H7 (cell line): ENCODE data around the gene KIRREL2. TPM values are rescaled to one million over a fixed set of nuclear protein-coding genes. Genes with fewer than 3 reads are reported as not detected.

ENCODE experiments used
- DNase-seq: peaks from one replicate; pipeline ENCODE4 v3.0.0; 2012
- H3K27me3 ChIP-seq: 2 replicates; pipeline ENCODE4 v1.6.0; 2011; ENCODE audit warnings: mild to moderate bottlenecking, low read length; ENCODE audit not compliant: control insufficient read depth, insufficient read depth
- H3K36me3 ChIP-seq: replicated peaks from 2 replicates; pipeline ENCODE4 v1.5.1; 2011; ENCODE audit warnings: low read length; ENCODE audit not compliant: control insufficient read depth, insufficient read depth
- H3K4me3 ChIP-seq: 2 replicates; pipeline ENCODE4 v1.5.1; 2011; ENCODE audit warnings: low read depth, mild to moderate bottlenecking, control low read depth, low read length, moderate library complexity; ENCODE audit not compliant: insufficient read depth
- total RNA-seq: library from RNA; depleted of rRNA; stranded (reverse); fragments of >200 nt; shearing (Covaris generic); gene quantifications from 2 replicates; pipeline ENCODE4 v1.2.3, GENCODE V29; 2014; rRNA removed

The KIRREL2 gene
- 0.55 and 0.92 TPM in 2 replicates for total RNA-seq

- DNase-seq, result peak; percentile 95
- Histone ChIP-seq H3K36me3 (no peaks in the 10 kb centered on the region), H3K27me3 (peaks cover 78% of the 10 kb centered on the region), H3K4me3 (peak within 1 kb of the TSS; percentile 61)
Observed at GRCh38 chr19:35856546-35857149, at the start of gene KIRREL2. KIRREL2 (plus strand) TSS chr19:35856911; CDS start chr19:35857120, 209 bp downstream.

- no peak for DNase-seq
- Histone ChIP-seq H3K4me3 (no peak overlapping the region), H3K27me3 (no peaks in the 10 kb centered on the region; the same call in 1 of the 2 replicates)
Observed at GRCh38 chr19:35807633-35808032, 49.1 kb upstream of the KIRREL2 start.

GRCh38 chr19:35811317-35812219 lies 45.1 kb upstream of the KIRREL2 start:
- Histone ChIP-seq H3K4me3 (no peak overlapping the region), H3K36me3 (no peaks in the 10 kb centered on the region), H3K27me3 (no peaks in the 10 kb centered on the region; the same call in 1 of the 2 replicates)
- peak; percentile 49 for DNase-seq

More at GRCh38 chr19:35807633-35808032, 49.1 kb upstream of the KIRREL2 start:
- no peaks in the 10 kb centered on the region for H3K36me3 ChIP-seq

DNA sequence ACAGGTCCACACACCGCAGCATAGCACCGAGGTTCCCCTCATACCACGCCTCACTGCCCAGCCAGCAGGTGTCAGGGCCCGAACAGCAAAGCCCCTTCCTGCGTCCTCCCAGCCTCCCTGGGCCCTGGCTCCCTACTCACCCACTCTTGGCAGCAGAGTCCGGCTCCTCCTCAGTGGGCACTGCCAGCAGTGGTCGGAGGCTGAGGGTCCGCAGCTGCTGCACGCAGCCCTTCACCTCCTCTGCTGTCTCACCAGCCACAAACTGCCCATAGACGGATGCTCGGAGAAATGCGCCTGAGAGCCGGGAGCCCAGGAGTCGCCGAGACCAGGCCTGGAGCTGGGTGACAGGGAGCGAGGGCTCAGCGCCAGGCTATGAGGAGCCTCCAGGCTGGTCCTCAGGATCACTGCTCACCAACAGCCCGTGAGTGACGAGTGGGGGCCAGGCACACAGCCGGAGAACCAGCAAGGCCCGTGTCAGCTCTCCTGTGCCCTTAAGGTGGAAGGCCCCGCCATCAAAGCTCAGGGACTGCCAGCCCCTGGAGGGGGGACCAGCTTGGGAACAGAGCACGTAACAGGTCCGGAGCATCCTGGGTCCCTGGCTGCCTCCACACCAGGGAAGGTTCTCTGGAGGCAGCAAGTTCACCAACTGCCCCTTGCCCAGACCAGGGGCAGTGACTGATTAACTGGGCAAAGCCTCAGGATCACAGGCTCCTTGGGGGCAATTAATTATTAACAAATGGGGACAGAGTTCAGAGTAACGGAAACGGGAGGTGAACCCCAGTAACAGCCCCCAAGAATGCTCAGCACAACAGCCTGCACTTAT lies 44.3 kb upstream of the KIRREL2 start, which contains the start of gene PRODH2:
Gene PRODH2 (minus strand): TSS at position 626 of the 823 bp plus-strand sequence. CDS start 40 bp downstream, at position 586.
- Histone ChIP-seq H3K36me3 (no peaks in the 10 kb centered on the region), H3K4me3 (no peak within 1 kb of the TSS), H3K27me3 (no peaks in the 10 kb centered on the region; the same call in 1 of the 2 replicates)
- DNase-seq, result no peak

DNA sequence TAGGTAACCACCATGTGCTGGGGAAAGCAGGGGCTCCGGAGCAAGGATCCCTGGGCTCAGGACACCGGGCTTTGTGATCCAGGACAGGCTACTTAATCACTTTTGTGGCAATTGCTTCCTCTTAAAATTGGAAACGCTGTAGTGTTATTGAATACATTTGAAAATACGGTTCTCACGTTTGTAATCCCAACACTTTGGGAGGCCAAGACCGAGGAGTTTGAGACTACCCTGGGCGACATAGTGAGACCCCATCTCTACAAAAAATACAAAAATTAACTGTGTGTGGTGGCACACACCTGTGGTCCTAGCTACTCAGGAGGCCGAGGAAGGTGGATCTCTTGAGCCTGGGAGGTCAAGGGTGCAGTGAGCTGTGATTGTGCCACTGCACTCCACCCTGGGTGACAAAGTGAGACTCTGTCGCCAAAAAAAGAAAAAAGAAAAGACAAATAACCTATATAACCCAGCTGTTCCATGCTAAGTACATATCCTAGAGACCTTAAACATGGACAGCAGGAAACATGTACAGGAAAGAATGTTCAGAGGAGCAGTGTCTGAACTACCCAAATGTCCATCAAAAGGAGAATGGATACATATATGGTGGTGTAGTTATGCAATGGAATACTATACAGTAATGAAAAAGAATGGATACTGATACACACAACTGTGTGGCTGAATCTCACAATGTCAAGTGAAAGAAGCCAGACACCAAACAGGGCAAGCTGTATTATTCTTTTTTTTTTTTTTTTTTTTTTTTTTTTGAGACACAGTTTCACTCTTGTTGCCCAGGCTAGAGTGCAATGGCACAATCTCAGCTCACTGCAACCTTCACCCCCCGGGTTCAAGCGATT lies 43.4 kb upstream of the KIRREL2 start:
- DNase-seq, result no peak
- no peak overlapping the region for H3K4me3 ChIP-seq
- H3K36me3 ChIP-seq, result no peaks in the 10 kb centered on the region
- H3K27me3 ChIP-seq, result no peaks in the 10 kb centered on the region; the same call in 1 of the 2 replicates

DNA sequence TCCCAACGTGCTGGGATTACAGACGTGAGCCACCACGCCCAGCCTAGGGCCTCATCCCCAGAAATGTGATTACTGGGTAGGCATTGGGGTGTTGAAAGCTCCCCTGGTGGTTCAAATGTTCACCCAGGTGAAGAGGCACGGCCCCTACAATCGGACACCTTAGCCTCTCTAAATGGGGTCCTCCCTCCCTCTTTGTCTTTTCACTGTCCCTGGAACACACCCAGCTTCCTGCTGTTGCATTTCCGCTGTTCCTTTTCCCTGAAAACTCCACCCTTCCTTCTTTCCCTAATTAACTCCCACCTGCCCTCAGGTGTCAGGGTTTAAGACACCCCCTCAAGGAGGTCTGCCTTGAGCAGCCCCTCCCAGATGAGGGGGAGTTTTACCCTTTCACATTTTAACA lies 40.4 kb upstream of the KIRREL2 start:
- DNase-seq, result peak; percentile 52
- Histone ChIP-seq H3K4me3 (no peak overlapping the region), H3K36me3 (no peaks in the 10 kb centered on the region), H3K27me3 (no peaks in the 10 kb centered on the region; the same call in 1 of the 2 replicates)

DNA sequence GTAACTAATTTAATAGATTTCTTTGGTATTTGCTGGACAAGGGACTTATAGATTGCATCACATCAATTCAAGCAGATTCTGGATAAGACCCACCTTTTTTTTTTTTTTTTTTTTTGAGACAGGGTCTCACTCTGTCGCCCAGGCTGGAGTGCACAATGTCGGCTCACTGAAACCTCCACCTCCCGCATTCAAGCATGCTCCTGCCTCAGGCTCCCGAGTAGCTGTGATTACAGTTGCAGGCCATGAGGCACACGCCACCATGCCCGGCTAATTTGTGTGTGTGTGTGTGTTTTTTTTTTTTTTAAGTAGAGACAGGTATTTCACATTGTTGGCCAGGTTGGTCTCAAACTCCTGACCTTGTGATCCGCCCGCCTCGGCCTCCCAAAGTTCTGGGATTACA lies 39.9 kb upstream of the KIRREL2 start:
- Histone ChIP-seq H3K4me3 (no peak overlapping the region), H3K27me3 (no peaks in the 10 kb centered on the region; the same call in 1 of the 2 replicates), H3K36me3 (no peaks in the 10 kb centered on the region)
- DNase-seq, result no peak

- Histone ChIP-seq H3K36me3 (no peaks in the 10 kb centered on the region), H3K4me3 (no peak overlapping the region), H3K27me3 (no peaks in the 10 kb centered on the region)
- DNase-seq, result no peak
Observed at GRCh38 chr19:35818445-35818844, 38.3 kb upstream of the KIRREL2 start.

DNA sequence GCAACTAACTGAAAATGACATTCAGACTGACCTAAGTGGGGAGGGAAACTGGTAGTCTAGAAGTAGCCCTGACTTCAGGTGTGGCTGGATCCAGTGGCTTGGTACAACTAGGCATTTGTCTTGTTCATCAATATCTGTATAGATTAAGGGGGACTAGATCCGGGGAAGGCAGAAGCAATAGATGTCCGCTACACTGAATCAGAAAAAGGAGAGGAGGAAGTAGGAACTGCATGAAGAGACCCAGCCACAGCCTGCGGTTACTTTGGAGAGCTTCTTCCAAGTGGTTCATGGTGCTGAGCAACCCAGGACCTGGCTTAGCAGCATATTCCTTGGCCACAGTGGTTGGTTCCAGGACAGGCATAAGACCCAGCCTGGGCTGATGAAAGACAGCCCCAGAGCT lies 34.1 kb upstream of the KIRREL2 start:
- H3K36me3 ChIP-seq, result no peaks in the 10 kb centered on the region
- DNase-seq, result no peak
- H3K4me3 ChIP-seq, result no peak overlapping the region
- peaks cover 2% of the 10 kb centered on the region; the same call in 1 of the 2 replicates for H3K27me3 ChIP-seq

- Histone ChIP-seq H3K36me3 (no peaks in the 10 kb centered on the region), H3K4me3 (no peak overlapping the region), H3K27me3 (peaks cover 2% of the 10 kb centered on the region; the same call in 1 of the 2 replicates)
- DNase-seq, result no peak
Observed at GRCh38 chr19:35824150-35824549, 32.6 kb upstream of the KIRREL2 start.

GRCh38 chr19:35828692-35829301 lies 27.9 kb upstream of the KIRREL2 start:
- Histone ChIP-seq H3K27me3 (peaks cover 8% of the 10 kb centered on the region; the same call in 1 of the 2 replicates), H3K36me3 (no peaks in the 10 kb centered on the region), H3K4me3 (no peak overlapping the region)
- peak; percentile 84 for DNase-seq

DNA sequence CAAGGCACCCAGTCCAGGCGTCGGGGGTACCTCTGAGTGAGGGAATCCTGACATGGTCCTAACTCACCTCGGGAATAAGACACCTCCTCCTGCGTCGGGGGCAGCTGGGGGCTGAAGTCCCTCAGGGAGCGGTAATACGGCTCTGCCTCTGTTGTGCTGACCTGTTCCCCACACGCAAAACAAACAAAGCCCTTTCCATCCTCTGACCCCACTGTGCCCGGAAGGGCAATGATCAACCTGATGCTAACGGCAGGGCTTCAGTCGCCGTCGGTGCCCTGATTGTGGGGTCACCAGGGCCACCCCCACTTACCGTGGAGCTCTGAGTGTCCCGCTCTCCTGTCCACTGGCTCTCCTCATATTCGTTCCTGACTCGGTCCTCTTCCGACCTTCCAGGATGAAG lies 25.7 kb upstream of the KIRREL2 start:
- no peaks in the 10 kb centered on the region for H3K36me3 ChIP-seq
- H3K27me3 ChIP-seq, result peaks cover 8% of the 10 kb centered on the region; the same call in 1 of the 2 replicates
- DNase-seq, result no peak
- H3K4me3 ChIP-seq, result no peak overlapping the region

DNA sequence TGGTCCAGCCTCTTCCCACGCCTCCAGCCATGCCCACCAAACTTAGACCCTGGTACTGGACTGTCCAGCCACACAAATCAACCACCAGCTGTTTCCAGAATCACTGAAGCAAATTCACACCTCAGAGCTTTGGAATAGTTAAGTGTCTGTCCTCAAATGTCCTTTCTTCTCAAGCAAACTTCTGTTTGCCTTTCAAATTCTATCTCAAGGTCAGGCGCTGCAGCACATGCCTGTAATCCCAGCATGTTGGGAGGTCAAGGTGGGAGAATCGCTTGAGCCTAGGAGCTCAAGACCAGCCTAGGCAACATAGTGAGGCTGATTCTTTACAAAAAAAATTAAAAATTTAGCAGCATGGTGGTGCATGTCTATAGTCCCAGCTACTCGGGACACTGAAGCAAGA lies 24.7 kb upstream of the KIRREL2 start:
- Histone ChIP-seq H3K27me3 (peaks cover 10% of the 10 kb centered on the region; the same call in 1 of the 2 replicates), H3K36me3 (no peaks in the 10 kb centered on the region)
- DNase-seq, result no peak

More for the DNA sequence above, 24.7 kb upstream of the KIRREL2 start:
- H3K4me3 ChIP-seq, result no peak overlapping the region
